HG02943 (cell line): ENCODE data around the gene KIAA0825.
"Not testable (repeated sequence)": the region's sequence is repeated elsewhere in the genome, so short reads cannot be mapped to it uniquely, and the experiment has no call there.

Experiments
- ATAC-seq: cut with Tn5 transposase; IDR thresholded peaks from one replicate; pipeline ENCODE4 v1.9.1; 2021; ENCODE audit warnings: mild to moderate bottlenecking, low read depth, moderate library complexity; ENCODE audit not compliant: unreplicated experiment

KIAA0825 gene

GRCh38 chr5:94575196-94575595, 43.2 kb downstream of the KIAA0825 start:
- ATAC-seq, result no peak

GRCh38 chr5:94573349-94573748, 45.1 kb downstream of the KIAA0825 start:
- ATAC-seq, result not testable (repeated sequence)

- no peak for ATAC-seq
These were observed 47.0 kb downstream of the KIAA0825 start for GRCh38 chr5:94571415-94571814.

GRCh38 chr5:94564812-94565211, 53.6 kb downstream of the KIAA0825 start:
- ATAC-seq, result no peak

GRCh38 chr5:94562327-94562971, 56.0 kb downstream of the KIAA0825 start:
- no peak for ATAC-seq

GRCh38 chr5:94558028-94558427, 60.4 kb downstream of the KIAA0825 start:
- no peak for ATAC-seq

GRCh38 chr5:94551858-94552257, 66.5 kb downstream of the KIAA0825 start:
- ATAC-seq, result no peak

- ATAC-seq, result no peak
These were observed 72.4 kb downstream of the KIAA0825 start for GRCh38 chr5:94545870-94546625.

GRCh38 chr5:94544875-94545547, 73.4 kb downstream of the KIAA0825 start:
- no peak for ATAC-seq

GRCh38 chr5:94544031-94544650, 74.3 kb downstream of the KIAA0825 start:
- ATAC-seq, result no peak

GRCh38 chr5:94540856-94541494, 77.4 kb downstream of the KIAA0825 start:
- no peak for ATAC-seq

GRCh38 chr5:94538260-94538659, 80.1 kb downstream of the KIAA0825 start:
- ATAC-seq, result no peak

- ATAC-seq, result no peak
These were observed 91.7 kb downstream of the KIAA0825 start for GRCh38 chr5:94526706-94527105.

GRCh38 chr5:94524841-94525697, 93.3 kb downstream of the KIAA0825 start:
- peak; percentile 80 for ATAC-seq

- no peak for ATAC-seq
These were observed 95.4 kb downstream of the KIAA0825 start for GRCh38 chr5:94523018-94523417.

- no peak for ATAC-seq
These were observed 96.3 kb downstream of the KIAA0825 start for GRCh38 chr5:94522117-94522516.

GRCh38 chr5:94517490-94518488, 100.6 kb downstream of the KIAA0825 start:
- ATAC-seq, result no peak

GRCh38 chr5:94516148-94516547, 102.3 kb downstream of the KIAA0825 start:
- ATAC-seq, result no peak
